ENCODE data around the gene VMP1.

The VMP1 gene

GRCh38 chr17:59811209-59811608, 103.8 kb downstream of the VMP1 start (continued):
- TF ChIP-seq FEZF1 (tag by site-specific recombination; IDR thresholded peaks at IDR 0.05) = no peak
- TF ChIP-seq ZFP41 (tag by site-specific recombination; IDR thresholded peaks at IDR 0.05; ENCODE audit: borderline replicate concordance) = no peak
- TF ChIP-seq BCL11A (tag by site-specific recombination; IDR thresholded peaks at IDR 0.05; ENCODE audit: low read depth) = no peak
- no peak for TF ChIP-seq ZNF48 (tag by site-specific recombination; IDR thresholded peaks at IDR 0.05)
- TF ChIP-seq ZFP37 (tag by site-specific recombination; IDR thresholded peaks at IDR 0.05) = no peak
- TF ChIP-seq SALL2 (tag by site-specific recombination; IDR thresholded peaks at IDR 0.05; ENCODE audit: borderline replicate concordance) = no peak
- TF ChIP-seq ZSCAN5A (tag by site-specific recombination; IDR thresholded peaks at IDR 0.05) = no peak
- TF ChIP-seq ZBTB6 (tag by site-specific recombination; IDR thresholded peaks at IDR 0.05) = no peak
- TF ChIP-seq BCL11B (tag by site-specific recombination; IDR thresholded peaks at IDR 0.05; ENCODE audit: low read depth) = no peak

GRCh38 chr17:59812139-59812538, 104.7 kb downstream of the VMP1 start:
- no peak for TF ChIP-seq TSHZ1 (tag by site-specific recombination; IDR thresholded peaks at IDR 0.05; ENCODE audit: borderline replicate concordance)
- TF ChIP-seq SP2 (tag by site-specific recombination; IDR thresholded peaks at IDR 0.05) = no peak
- no peak for TF ChIP-seq ZNF426 (tag by site-specific recombination; IDR thresholded peaks at IDR 0.05)
- no peak for TF ChIP-seq SETDB1 (IDR thresholded peaks at IDR 0.05; ENCODE audit: insufficient read length, low read length)
- no peak for TF ChIP-seq ZNF311 (tag by site-specific recombination; IDR thresholded peaks at IDR 0.05; ENCODE audit: borderline replicate concordance)
- no peak for TF ChIP-seq SCRT1 (tag by site-specific recombination; IDR thresholded peaks at IDR 0.05; ENCODE audit: borderline replicate concordance)
- no peak for TF ChIP-seq ZBTB7A (tag by site-specific recombination; IDR thresholded peaks at IDR 0.05; ENCODE audit: low read depth)
- CTCF ChIA-PET = interaction anchor here (0.6 to 0.7 kb wide), 4 partner anchors 14 to 251 kb away, joined by 3 to 5 read pairs (median 4); no protein-coding TSS in a partner anchor
- Histone ChIP-seq H3K4me3 (ENCODE audit: low read depth, low read length) (no peak overlapping the region), H3K4me1 (ENCODE audit: control insufficient read depth, insufficient read depth, low read length) (no peaks in the 10 kb centered on the region), H3K27ac (ENCODE audit: extremely low read depth, low read depth, low read length) (no peak overlapping the region), H3K9me3 (ENCODE audit: control insufficient read depth, insufficient read depth, low read depth, low read length) (no peaks in the 10 kb centered on the region), H3K36me3 (ENCODE audit: control insufficient read depth in 2 of 2, insufficient read depth in 1 of 2, low read length in 2 of 2) (peaks cover 21 to 26% of the 10 kb centered on the region in 2 experiments; a peak in 2 of 3 replicates)
- POLR2A ChIA-PET = no interaction called here

GRCh38 chr17:59814276-59814675, 106.8 kb downstream of the VMP1 start:
- CTCF ChIA-PET = interaction anchor here (0.7 to 1.1 kb wide), 2 partner anchors 38 to 45 kb away, joined by 3 read pairs; no protein-coding TSS in a partner anchor

More at GRCh38 chr17:59814276-59814675, 106.8 kb downstream of the VMP1 start:
- POLR2A ChIA-PET = no interaction called here
- no peak overlapping the region for H3K27ac ChIP-seq (ENCODE audit: extremely low read depth, low read depth, low read length)
- H3K4me1 ChIP-seq (ENCODE audit: control insufficient read depth, insufficient read depth, low read length) = no peaks in the 10 kb centered on the region
- peaks cover 21 to 26% of the 10 kb centered on the region in 2 experiments; a peak in 2 of 3 replicates for H3K36me3 ChIP-seq (ENCODE audit: control insufficient read depth in 2 of 2, insufficient read depth in 1 of 2, low read length in 2 of 2)
- no peaks in the 10 kb centered on the region for H3K9me3 ChIP-seq (ENCODE audit: control insufficient read depth, insufficient read depth, low read depth, low read length)
- TF ChIP-seq ZNF704 (tag by site-specific recombination; IDR thresholded peaks at IDR 0.05) (no peak), ZNF114 (tag by site-specific recombination; IDR thresholded peaks at IDR 0.05) (no peak), ZNF514 (tag by site-specific recombination; IDR thresholded peaks at IDR 0.05) (no peak), ZNF16 (tag by site-specific recombination; IDR thresholded peaks at IDR 0.05; ENCODE audit: low read depth) (no peak), MZF1 (tag by site-specific recombination; IDR thresholded peaks at IDR 0.05; ENCODE audit: borderline replicate concordance) (no peak)
- H3K4me3 ChIP-seq (ENCODE audit: low read depth, low read length) = no peak overlapping the region
